NCI-H748 (cell line): ENCODE results near the gene AFF3.

Experiments used
- DNase-seq: peaks from one replicate; lab custom pipeline; 2025; ENCODE audit not compliant: unreplicated experiment; lab: John Stamatoyannopoulos, UW

Gene AFF3

GRCh38 chr2:99573634-99574251, 568.6 kb downstream of the AFF3 start:
- DNase-seq = no peak

GRCh38 chr2:99572373-99573164, 569.8 kb downstream of the AFF3 start:
- DNase-seq = peak; percentile 64

- DNase-seq = peak; percentile 51
Measured at GRCh38 chr2:99571954-99572353, 570.4 kb downstream of the AFF3 start.

DNA sequence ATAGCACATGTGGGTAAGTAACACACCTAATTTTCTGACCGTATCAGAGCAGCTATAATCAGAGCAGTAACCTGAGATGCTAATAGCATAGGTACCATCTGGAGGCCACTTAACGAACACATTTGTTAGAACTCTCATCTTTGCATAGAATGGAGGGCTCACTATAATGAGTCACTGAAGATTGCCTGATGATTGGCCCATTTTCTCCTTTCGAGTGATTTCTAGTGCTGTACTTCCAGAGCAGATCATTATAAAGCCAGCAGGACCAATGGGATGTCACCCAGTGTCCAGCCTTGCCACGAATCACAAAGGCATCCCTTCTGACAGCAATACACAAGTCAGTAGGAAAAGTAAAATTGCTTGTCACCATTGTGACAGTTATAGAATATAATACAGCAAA, 570.9 kb downstream of the AFF3 start:
- peak; percentile 96 for DNase-seq

DNA sequence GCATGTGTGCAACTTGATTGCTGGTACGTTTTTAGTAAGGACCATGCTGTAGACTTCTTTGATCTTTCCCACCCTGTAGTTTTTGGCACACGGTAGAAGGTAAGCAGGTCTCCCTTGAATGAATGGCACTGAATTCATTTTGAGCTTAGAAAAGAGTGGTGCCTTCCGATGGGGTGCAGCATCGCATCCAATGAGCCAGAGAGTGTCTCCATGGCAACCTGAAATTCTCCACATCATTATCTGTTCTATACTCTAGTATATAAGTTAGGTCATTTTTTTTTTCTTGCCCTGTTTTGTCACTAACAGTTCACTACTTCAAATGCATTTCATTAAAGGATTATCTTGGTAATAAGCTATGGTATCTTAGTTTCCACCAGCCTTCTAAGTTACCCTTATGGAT, 571.4 kb downstream of the AFF3 start:
- no peak for DNase-seq

DNA sequence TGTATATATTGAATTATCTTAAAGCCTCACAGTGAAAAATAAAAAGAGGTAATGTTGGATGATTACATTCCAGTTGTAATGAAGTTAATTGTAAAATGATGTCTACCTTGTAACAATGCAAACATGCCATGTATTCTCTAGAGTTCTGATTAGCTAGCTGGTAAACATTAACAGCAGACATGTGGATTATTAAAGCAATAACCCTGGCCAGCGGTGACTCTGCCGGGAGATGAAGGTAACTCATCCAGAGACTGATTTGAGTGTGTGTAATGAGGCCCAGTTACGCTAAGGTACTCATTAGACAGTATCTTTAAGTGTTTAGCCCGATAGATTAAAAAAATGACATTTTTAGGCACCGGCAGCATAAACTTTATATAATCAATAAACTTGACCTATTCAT, 573.0 kb downstream of the AFF3 start:
- peak; percentile 64 for DNase-seq

GRCh38 chr2:99565227-99565626, 577.2 kb downstream of the AFF3 start:
- DNase-seq = no peak

GRCh38 chr2:99562516-99562915, 579.9 kb downstream of the AFF3 start:
- DNase-seq = no peak

GRCh38 chr2:99561804-99562203, 580.6 kb downstream of the AFF3 start:
- DNase-seq = no peak

DNA sequence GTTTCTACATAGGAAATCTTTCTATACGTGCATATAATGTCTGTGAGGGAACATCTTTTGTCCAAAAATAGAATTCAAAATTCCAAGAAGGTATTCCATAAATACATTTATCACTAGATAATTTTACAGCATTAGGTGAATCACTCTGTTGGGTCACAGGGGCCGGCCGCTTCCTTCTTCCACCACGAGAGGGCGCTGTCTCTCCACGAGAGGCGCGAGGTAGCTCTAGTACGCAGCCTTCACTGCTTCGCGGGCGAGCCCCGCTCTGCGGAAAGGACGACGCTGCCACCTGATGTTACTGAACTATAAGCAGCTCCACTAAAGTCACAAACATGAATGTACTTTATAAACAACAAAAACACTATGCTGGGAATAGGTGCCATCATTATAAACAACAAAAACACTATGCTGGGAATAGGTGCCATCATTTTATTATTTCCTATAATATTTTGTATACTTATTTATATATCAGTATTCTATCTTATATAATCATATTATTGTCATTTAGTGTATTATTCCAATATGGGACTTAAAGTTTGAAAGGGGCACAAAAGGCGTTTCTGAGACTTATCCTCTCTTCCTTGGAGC, 583.2 kb downstream of the AFF3 start:
- peak; percentile 77 for DNase-seq

DNA sequence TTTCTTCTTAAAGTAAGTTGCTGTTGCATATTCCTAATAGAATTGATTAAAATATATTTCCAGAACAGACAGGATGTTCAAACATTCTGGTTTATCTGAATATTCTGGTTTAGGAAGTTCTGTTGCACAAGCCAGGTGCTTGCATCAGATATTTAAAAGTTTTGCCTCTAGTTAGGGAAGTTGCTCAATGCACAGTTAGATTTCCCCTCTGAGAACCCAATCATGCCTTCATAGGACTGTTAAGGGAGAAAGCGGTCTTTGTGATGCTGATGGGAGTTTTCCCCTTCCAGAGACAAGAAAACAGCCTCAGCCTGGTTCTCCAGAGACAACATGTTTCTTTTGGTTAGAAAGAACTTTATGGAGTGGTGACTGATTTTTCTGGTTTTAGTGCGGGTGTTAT, 587.0 kb downstream of the AFF3 start:
- no peak for DNase-seq

DNA sequence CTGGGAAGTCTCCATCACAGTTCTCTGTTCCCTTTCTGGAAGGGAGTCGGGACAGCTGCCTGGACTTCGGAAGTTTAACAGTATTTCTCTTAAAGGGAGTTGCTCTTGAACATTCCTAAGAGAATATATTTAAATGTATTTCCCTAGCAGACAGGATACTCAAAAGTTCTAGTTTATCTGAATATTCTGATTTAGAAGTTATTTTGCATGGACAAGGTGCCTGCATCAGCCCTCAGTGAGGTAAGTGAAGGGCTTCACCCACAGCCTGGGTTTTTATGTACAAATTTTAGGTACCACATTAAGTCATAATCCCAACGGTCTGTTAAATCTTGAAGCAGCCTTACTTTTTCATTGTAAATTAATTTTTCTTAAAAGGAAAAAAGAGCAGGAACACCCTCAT, 587.5 kb downstream of the AFF3 start:
- no peak for DNase-seq

DNA sequence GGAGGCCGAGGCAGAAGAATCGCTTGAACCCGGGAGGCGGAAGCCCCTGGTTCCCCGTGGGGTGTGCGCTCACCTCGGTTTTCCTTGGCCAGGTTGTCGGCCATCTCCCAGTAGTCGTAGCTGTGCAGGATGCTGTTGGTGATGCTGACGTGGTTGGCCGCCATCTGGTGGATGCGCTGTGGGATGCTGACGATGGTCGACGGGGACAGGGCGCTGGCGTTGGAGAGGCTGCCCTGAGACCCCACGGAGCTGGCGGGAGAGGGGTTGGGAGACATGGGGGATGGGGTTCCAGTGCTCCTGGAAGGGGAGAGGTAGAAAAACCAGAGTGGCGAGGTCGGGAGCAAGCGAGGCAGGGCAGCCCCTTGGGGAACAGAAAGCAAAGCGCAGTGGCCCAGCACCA, 588.2 kb downstream of the AFF3 start:
- peak; percentile 68 for DNase-seq

- no peak for DNase-seq
Measured at GRCh38 chr2:99552529-99552928, 589.9 kb downstream of the AFF3 start.

GRCh38 chr2:99550368-99550767, 592.0 kb downstream of the AFF3 start:
- DNase-seq = no peak

- DNase-seq = peak; percentile 18
Measured at GRCh38 chr2:99545604-99546003, 596.8 kb downstream of the AFF3 start.

DNA sequence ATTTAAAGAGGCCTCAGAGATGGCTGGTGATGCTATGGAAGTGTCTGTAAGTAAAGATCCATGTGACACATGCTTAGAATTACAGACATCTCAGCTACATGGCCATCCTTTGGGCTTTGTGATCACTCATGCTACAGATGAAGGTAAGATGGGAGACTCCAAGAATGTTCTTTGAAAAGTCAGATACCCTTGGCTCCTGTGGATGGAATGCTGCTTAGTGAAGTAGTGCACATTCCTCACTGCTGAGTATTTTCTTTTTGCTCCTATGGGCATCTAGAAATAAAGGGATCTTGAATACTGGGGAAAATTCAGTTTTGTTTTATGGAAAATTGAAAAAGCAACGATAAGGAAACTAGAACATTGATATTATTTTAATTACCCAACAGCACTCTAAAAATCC, 597.3 kb downstream of the AFF3 start:
- no peak for DNase-seq

DNA sequence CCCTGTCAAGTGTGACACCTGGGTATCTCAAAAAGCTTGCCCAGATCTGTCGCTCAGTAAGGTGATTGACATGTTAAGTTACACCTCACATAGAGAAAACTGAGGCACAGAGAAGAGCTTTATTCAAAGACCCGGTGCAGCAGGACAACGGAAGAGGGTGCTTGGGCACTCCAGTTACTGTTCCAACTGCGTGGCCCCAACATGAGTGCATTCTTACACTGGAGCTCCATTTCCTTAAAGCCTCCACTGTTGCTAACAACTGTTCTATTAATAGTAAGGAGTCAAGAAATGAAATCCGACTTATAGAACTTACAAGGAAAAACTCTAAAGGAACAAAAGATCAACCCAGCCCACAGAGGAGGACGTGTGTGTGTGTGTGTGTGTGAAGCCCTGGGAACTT, 597.8 kb downstream of the AFF3 start:
- no peak for DNase-seq

GRCh38 chr2:99543247-99543646, 599.1 kb downstream of the AFF3 start:
- DNase-seq = no peak

- DNase-seq = no peak
Measured at GRCh38 chr2:99537910-99538485, 604.4 kb downstream of the AFF3 start.

- no peak for DNase-seq
Measured at GRCh38 chr2:99524056-99524455, 618.3 kb downstream of the AFF3 start.

- DNase-seq = no peak
Measured at GRCh38 chr2:99522157-99522556, 620.2 kb downstream of the AFF3 start.
